Left colon (tissue), 2 donors: ENCODE data around the gene CROCC2. TPM values are rescaled to one million over a fixed set of nuclear protein-coding genes. Genes with fewer than 3 reads are reported as not detected.

Experiments used
- ATAC-seq: fragments of 200-7000 bp; cut with Tn5 transposase; one replicate; pipeline ENCODE4 v1.9.1; 2020; ENCODE audit warnings: mild to moderate bottlenecking, moderate library complexity
- DNase-seq, 2 donors: peaks; one replicate each; pipeline ENCODE4 v3.0.0-alpha.2; 2020
- intact Hi-C, 2 donors: fragments of 100-400 bp; cut with DNase I in 1 of 2; cut with micrococcal nuclease in 1 of 2; formaldehyde crosslinking; loops; one replicate each; pipeline versions ENCODE4 v1.11.2 to v1.14.0; 2022; cut with DNase I, micrococcal nuclease
- total RNA-seq, 2 donors: library from RNA; stranded (reverse); fragmentation: NEBNext Ultra II Directional; extraction: Animal tissue kit (Norgen Biotek cat#: 25700); gene quantifications; one replicate each; pipeline ENCODE4 v1.2.1, GENCODE V29; 2021
- donor health status: DM: no; HTN: no; CAD: no.
- donor health status: DM: yes; HTN: yes; CAD: no.

CROCC2 gene
- total RNA-seq, 2 donors from 2014 or later = 0.06 TPM; not detected in 1

- intact Hi-C loops = no loop called here
- ATAC-seq = peak; percentile 95
- peak; percentile 85 to 95 for DNase-seq
These were observed 91.9 kb downstream of the CROCC2 start, which contains the start of gene SNED1 for GRCh38 chr2:240997856-240998705. Gene SNED1 (plus strand): TSS chr2:240998618. CDS start chr2:240998838, 220 bp downstream.

GRCh38 chr2:240998706-240998994, 92.5 kb downstream of the CROCC2 start:
- intact Hi-C loops = no loop called here

GRCh38 chr2:240998995-240999791, 93.1 kb downstream of the CROCC2 start:
- intact Hi-C loops = no loop called here
- ATAC-seq (peak; percentile 43), DNase-seq (no peak)

More at GRCh38 chr2:240998706-240998994, 92.5 kb downstream of the CROCC2 start:
- ATAC-seq (no peak), DNase-seq (no peak)

- no peak for ATAC-seq
- intact Hi-C loops = no loop called here
- no peak for DNase-seq
These were observed 93.9 kb downstream of the CROCC2 start for GRCh38 chr2:240999873-241000541.

GRCh38 chr2:241000831-241001321, 94.7 kb downstream of the CROCC2 start:
- no peak for ATAC-seq
- DNase-seq = no peak
- intact Hi-C loops = no loop called here

- DNase-seq = no peak
- intact Hi-C loops = no loop called here
- no peak for ATAC-seq
These were observed 95.5 kb downstream of the CROCC2 start for GRCh38 chr2:241001413-241002274.

GRCh38 chr2:241002275-241003046, 96.3 kb downstream of the CROCC2 start:
- intact Hi-C loops = no loop called here
- ATAC-seq (no peak), DNase-seq (no peak)

GRCh38 chr2:241003047-241003360, 96.9 kb downstream of the CROCC2 start:
- intact Hi-C loops = no loop called here
- DNase-seq (no peak), ATAC-seq (no peak)

GRCh38 chr2:241003369-241003768, 97.2 kb downstream of the CROCC2 start:
- DNase-seq (no peak), ATAC-seq (no peak)
- intact Hi-C loops = no loop called here

GRCh38 chr2:241003830-241004564, 97.9 kb downstream of the CROCC2 start:
- intact Hi-C loops = no loop called here
- ATAC-seq = no peak

GRCh38 chr2:241005569-241005968, 99.4 kb downstream of the CROCC2 start:
- DNase-seq (no peak), ATAC-seq (no peak)
- intact Hi-C loops = no loop called here

More at GRCh38 chr2:241003830-241004564, 97.9 kb downstream of the CROCC2 start:
- no peak for DNase-seq

GRCh38 chr2:241006412-241006811, 100.3 kb downstream of the CROCC2 start:
- intact Hi-C loops = no loop called here
- DNase-seq (no peak), ATAC-seq (no peak)

- intact Hi-C loops = no loop called here
- no peak for DNase-seq
- no peak for ATAC-seq
These were observed 101.0 kb downstream of the CROCC2 start for GRCh38 chr2:241007111-241007510.

- DNase-seq (no peak), ATAC-seq (no peak)
- intact Hi-C loops = no loop called here
These were observed 102.0 kb downstream of the CROCC2 start for GRCh38 chr2:241007880-241008710.

- ATAC-seq = no peak
- no peak for DNase-seq
- intact Hi-C loops = no loop called here
These were observed 102.6 kb downstream of the CROCC2 start for GRCh38 chr2:241008711-241009121.

- ATAC-seq (no peak), DNase-seq (no peak)
- intact Hi-C loops = no loop called here
These were observed 103.1 kb downstream of the CROCC2 start for GRCh38 chr2:241009191-241009590.
